NCI-H2029 (cell line): ENCODE measurements around the gene TPM4.
A peak's percentile ranks its signal among the peaks of the same experiment; 100 is the strongest.
"Not testable (repeated sequence)": the region's sequence is repeated elsewhere in the genome, so short reads cannot be mapped to it uniquely, and the experiment has no call there.

ENCODE experiments used
- DNase-seq: peaks from one replicate; lab custom pipeline; 2025; lab: John Stamatoyannopoulos, UW

Gene TPM4

DNA sequence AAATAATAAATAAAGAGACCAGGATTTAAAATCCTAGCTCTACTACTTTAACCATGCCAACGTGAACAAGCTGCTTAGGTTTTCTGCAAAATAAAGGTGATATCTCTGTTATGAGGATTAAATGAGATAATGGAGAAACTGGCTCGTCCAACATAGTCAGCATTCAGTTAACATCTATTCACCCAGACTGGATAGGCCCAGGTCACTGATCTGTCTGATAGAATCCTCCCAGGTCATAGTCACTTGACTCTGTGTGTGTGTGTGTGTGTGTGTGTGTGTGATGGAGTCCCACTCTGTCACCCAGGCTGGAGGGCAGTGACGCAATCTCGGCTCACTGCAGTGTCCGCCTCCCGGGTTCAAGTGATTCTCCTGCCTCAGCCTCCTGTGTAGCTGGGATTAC is 22.5 kb downstream of the TPM4 start:
- no peak for DNase-seq

DNA sequence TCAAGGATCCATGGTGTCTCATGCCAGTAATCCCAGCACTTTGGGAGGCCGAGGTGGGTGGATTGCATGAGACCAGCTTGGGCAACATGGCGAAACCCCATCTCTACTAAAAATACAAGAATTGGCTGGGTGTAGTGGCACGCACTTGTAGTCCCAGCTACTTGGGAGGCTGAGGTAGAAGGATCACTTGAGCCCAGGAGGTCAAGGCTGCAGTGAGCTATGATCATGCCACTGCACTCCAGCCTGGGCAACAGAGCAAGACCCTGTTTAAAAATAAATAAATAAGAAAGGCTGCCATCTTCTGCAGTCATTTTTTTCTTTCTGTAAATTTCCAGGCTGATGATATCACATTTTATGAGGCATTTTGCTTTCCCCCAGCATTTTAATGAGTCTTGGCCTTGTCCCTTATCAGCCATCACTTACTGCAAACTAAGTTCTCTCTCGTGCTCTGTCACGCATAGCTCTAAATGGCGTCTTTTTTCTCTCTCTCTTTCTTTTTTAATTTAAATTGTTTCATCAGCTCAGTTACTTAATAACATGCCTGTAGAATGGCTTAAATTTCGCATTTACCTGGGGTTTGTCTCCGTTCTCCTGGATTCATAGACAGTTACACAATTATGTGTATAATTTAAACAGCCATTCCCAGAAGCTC is 23.1 kb downstream of the TPM4 start:
- not testable (repeated sequence) for DNase-seq

DNA sequence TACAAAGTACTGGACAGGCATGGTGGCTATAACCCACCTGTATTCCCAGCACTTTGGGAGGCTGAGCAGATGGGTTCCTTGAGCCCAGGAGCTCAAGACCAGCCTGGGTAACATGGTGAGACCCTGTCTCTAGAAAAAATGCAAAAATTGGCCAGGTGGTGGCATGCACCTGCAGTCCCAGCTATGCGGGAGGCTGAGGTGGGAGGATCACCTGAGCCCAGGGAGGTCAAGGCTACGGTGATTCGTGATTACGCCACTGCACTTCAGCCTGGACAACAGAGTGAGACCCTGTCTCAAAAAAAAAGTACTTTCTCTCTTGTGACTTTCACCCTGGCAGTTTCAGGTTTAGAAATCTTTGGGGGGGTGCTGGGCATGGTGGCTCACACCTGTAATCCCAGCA is 24.2 kb downstream of the TPM4 start:
- DNase-seq, result no peak

DNA sequence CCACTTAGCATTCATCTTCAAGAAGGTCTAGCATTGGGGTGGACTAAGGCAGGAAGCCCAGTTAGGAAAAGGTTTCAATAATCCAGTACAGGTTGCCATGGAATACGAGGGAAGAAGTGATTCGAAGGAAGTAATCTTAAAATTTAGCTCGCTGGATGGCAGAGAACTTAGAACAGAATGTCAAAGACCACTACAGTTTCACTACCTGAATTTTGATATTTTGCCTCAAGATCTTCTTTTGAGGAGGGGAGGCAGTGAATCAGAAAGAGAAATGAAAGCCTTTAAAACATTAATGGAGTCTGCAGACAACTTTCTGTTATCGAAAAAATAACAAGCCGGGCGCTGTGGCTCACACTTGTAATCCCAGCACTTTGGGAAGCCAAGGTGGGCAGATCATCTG is 28.4 kb downstream of the TPM4 start:
- DNase-seq, result no peak

DNA sequence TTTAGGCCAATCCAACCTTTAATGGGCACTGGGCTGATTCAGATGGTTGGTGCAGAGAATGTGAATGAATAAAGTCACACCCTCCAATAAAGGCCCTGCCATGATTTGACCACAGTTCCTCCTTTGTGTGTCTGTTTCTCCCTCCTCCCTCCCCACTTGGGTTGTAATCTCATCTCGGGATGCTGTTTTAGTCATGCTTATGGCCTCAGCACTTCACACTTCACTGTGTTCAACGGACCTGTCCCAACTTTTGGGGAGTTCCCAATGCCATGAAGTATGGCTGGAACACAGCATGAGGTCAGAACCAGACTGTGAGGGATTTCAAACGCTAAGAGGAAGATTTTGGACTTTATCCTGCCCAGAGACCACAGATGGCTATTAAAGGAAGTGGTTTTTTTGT is 29.8 kb downstream of the TPM4 start:
- no peak for DNase-seq

DNA sequence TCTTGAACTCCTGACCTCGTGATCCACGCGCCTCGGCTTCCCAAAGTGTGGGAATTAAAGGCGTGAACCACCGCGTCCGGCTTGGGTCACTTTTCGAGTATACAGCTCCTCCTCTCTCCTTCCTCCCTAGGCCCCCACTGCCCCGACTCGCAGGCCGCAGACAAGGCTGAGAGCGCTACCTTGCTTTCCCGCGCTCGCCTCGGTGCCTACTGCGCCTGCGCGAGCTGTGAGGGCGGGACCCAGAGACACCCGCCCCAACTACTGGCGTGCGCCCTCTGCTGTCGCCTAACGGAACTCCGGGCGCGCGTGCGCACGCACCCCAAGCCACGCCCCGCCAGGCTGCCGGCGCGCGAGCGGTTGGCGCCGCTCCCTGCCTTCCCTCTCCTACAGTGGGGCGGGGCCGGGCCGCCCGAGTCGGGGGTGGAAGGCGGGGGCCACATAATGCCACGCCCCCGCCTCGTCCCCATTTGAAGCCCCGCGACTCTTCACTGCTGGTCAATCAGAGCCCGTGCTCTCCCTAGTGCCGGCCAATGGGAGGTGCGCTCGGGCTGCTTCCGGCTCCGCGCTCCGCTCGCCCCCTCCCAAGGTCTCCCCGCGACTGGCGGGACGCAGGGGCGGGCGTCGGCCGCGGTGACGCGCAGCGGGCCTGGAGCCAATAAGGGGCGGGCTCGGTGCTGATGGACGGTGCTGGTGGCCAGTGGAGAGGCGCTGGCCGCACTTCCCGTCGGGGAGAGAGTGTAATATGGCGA is 35.0 kb downstream of the TPM4 start, which contains the start of gene RAB8A:
Gene RAB8A, plus strand, starts transcription at position 730 of the 749 bp plus-strand sequence. Its CDS starts 13 bp downstream, at position 743.
- DNase-seq, result peak; percentile 99

DNA sequence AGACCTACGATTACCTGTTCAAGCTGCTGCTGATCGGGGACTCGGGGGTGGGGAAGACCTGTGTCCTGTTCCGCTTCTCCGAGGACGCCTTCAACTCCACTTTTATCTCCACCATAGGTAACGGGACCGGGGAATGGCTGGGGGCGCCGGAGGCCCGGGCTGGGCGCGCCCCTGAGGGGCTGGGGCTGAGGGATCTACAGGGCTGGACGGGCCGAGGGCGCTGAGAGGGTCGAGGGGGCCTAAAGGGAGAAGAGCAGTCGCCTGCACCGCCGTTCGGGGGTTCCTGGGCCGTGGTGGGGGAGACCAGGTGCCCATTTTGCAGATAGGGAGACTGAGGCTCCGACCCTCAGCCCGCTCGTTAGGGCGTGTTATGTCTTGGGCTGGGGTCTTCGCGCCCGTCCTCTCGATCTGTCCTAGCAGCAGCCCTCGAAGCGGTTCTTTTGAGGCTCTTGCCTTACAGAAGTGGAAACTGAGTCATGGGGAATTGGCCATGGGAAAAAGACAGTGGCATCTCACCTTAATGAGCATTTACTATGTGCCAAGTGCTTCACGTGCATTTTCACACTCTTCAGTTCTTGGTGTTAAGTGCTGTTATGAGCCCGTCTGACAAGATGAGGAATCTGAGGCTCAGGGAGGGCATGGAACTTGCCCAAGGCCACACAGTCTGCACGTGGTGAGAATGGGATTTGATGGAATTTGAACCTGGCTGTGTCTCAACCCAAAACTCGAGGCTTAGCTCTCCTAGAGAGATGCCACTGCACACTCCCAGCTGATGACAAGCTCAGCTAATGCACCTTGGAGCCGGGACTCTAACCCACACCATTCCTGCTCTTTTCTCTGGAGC is 35.8 kb downstream of the TPM4 start:
- no peak for DNase-seq

DNA sequence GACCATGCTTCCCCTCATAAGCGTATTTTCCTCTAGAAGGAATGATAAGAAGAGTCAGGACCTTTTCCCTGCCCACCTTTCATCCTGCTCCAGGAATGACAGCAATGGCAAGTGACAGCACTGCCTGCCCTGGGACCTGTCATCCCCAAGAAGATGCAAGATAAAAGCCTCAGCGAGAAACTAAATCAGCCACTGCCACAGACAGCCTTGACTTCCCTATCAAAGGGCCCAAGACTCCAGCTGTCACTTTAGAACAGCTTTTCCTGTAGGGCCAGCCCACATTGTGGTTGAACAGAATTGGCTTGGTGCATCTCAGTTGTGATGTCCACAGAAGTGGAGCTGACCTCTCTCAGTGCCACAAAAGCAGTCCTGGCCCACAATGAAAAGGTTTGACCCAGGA is 36.5 kb downstream of the TPM4 start:
- DNase-seq, result no peak

DNA sequence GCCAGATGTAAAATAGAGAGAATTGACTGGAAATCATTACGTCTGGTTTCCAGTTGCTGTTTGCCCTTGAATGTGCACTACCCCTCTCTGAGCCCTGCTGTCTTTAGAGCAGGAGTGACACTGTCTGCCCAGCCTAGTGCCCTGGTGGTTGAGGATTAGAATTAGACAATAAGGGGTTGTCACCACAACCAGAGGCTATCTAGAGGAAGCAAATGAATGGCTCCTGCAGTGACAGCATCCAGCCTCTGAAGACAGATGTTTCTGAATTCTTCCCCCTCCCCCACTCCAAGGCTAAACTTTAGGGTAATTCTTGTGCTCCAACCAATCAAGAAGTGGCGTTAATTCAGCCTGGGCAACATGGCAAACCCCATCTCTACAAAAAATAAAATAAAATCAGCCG is 37.4 kb downstream of the TPM4 start:
- no peak for DNase-seq

DNA sequence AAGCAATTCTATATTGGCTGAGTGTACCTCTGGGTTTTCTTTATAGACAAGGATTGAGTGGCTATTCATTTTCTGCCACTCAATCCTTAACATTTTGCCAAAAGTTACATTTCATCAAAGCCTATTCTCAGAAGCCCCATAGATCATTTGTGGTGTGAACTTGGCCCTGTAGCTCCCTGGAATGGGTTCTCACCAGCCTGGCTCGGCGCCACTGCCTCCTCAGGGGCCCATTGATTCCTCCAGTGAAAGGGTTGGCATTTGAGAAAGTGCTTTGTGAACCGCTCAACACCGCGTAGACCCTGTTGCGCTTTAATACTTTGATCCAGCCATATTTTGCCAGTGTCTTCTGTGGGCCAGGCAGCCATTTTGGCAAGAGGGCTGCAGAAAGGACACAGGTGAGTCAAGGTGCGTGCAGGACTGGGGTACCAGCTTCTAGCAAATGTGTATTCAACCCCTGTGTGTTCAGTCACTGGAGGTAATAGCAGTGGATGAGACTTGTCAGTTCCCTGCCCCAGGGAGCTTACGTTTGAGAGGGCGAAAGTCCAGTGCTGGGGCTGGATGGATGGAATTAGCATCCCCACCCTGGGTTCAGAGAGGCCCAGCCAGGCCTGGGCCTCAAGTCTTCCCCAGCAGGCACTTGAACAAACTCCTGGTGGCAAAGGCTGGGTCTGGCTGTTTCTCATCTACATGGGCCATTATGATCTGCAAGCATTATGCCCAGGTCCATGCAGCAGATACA is 39.2 kb downstream of the TPM4 start:
- DNase-seq, result no peak

DNA sequence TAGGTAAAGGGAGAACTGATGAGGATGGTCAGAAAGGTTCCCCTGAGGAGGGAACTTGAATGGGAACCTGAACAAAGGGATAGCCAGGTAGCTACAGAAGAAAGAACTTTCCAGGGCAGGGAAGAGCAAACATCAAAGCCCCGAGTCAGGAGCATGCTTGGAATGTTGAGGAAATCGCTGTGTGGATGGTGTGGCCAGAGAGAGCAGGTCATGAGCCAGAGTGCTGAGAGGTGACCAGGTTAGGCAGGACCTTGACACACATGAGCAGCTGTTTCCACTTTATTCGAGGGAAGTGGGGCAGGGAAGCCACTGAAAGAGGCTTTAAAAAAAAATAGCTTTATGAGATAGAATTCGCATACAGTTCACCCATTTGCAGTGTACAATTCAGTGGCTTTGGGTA is 39.8 kb downstream of the TPM4 start:
- DNase-seq, result no peak

DNA sequence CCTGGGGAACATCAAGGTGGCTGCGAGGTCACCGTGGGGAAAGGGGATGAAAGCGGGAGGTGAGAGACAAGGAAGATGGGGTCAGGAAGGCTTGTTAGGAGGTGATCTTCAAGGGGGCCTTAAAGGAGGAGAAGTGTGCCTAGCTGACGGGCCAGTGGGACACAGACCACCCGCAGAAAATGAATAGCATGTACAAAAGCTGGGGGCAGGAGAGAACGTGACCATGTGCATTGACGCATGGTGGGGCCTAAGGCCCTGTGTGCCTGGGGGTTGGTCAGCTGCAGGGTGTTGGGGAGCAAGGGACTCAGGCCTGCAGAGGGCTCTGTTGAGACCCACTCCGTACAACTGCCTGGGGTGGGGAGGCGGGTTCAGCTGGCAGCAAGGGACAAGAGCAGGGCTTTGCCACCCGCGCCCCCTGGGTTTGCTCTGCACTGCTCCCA is 41.3 kb downstream of the TPM4 start:
- DNase-seq, result no peak

DNA sequence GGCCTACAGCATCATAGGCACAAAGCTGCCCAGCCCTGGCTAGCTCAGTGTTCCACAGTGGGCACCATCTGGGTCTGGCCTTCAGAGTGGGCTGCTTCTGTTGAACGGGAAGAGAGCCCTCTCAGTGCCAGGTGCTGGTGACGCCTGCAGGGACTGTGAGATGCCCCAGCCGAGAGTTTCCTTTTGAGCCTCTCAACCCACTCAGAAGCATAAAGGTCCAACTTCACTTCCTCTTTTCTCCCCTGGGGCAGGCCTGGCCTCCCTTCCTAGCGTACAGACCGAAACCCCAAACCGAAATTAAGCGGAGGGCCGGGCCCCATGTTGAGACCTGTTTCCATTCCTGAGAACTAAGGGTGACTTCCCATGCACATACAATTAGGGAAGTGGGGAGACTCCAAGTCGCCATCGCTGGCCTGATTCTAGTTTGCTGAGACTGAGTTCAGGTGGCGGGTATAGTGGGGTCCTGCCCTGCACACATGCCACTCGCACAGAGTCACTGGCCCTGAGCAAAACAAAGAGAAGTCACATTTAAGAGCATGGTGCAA is 42.3 kb downstream of the TPM4 start:
- no peak for DNase-seq

DNA sequence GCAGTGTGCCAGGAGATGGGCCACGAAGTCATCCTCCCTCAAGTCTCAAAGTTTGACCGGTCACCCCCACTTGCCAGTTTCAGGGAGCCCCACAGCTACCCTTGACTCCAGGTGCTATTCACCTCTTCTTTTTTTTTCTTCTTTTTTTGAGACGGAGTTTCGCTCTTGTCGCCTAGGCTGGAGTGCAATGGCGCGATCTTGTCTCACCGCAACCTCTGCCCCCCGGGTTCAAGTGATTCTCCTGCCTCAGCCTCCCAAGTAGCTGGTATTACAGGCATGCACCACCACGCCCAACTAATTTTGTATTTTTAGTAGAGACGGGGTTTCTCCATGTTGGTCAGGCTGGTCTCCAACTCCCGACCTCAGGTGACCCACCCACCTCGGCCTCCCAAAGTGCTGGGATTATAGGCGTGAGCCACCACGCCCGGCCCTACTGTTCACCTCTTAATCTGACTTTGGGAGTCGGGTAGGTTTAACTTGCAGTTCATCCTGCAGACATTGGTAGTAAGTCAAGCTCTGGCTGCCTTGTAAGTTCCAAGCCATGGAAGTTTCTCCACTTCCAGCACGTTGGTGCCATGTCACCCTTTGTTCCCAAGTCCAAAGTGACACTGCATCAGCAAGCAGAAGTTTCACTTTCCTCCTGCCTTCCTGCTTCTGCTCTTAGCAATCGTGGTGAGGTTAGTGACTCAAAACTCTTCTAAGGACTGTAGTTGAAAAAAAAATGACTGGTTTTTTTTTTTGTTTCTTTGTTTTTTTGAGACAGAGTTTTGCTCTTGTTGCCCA is 43.0 kb downstream of the TPM4 start:
- not testable (repeated sequence) for DNase-seq

DNA sequence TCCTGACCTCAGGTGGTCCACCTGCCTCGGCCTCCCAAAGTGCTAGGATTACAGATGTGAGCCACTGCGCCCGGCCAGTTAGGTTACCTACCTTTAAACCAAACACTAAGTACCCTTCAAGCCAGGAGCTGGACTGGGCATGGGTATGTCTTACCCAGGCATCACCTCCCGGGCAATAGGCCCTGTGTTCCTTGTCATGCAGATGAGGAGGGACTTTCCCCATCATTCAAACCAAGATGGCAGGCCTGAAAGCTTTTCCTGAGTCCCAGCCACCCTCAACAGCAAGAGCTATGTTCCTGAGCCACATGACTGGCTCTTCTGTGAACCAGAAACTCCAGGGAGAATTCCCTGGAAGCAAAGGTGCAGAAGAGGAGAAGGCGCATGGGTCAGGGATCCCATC is 44.8 kb downstream of the TPM4 start:
- DNase-seq, result no peak

DNA sequence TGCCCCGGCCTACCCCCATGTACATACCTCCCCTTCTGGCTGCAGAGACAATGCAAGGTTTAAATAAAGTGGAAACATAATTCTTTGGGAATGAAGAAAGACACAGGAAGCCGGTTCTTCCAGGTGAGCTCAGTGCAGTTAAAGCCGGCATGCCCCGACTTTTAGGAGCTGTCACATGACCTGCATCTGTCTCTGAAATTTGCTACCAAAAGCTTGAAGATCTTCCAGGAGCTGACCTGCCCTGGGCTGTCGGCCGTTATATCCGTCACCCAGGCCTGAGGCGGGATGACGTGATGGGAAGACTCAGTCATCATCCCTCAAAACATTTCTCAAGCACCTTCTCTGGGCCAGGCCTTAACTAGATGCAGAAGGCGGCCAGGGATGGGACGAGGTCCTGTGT is 45.7 kb downstream of the TPM4 start:
- no peak for DNase-seq

DNA sequence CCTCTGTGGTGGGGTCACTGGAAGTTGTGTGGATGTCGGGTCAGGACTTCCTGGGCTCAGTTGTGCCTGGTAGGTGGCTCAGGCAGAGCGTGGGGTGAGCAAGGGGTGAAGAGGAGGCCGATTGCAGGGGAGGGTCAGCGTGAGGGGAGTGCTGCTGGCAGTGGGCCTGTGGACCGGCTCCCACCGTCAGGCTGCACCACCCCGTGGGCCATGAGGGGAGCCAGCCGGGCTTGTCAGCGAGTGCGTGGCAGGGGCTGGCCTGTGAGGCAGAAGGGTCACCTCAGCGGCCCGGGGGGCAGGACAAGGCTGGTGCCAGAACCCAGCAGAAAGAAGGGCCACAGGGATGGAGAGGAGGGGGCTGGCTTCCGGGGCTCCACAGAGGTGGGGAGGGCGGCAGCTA is 48.7 kb downstream of the TPM4 start:
- DNase-seq, result no peak

DNA sequence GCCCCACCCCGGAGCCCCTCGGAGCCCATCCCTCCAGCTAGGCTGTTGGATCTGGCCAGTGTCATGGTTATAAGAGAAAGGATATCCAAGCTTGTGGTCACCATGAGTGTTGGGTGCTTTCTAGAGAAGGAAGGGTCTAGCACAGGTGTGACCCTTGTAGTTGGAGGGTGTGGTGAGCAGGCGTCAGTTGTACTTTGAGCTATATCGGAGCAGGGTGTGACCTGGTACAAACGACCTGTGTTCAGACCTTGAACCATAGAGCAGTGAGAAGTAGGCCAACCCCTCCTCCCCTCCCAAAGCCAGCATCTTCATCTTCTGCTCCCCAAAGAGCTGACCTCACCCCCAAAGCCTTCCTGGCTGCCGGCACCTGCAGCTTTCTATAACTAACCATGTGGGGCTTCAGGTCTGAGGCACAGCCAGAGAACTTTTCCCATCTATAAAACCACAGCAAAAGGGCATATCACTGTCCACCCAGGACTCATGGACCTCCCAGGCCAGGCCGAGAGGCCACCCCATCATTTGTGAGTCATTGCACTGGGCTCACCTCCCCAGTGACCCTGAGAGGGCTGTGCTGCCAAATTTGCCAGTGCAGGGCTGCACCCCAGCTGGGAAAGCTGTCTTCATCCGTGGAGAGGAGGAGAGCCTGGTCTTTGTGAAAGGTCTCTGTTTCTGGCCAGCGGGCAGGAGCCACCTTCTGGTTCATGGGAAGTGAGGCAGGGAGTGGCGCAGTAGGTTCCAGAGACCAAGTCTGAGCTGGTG is 49.6 kb downstream of the TPM4 start:
- DNase-seq, result no peak

DNA sequence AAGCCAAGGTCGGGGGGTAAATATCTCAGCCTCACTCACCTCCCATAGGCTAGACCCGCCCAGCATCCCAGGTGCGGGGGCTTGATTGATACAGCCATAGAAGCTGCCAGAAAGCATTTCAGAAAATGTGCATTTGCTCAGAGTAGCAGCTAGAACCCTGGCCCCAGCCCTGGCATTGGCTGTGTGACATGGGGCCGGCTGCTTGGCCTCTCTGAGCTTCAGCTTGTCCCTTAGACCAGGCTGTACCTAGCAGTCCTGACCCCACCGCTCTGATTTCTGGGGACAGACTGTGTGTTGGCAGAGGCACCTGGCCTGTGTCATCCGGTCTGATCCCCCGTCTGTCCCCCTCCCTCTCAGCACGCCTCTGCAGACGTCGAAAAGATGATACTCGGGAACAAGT is 50.8 kb downstream of the TPM4 start:
- DNase-seq, result no peak

DNA sequence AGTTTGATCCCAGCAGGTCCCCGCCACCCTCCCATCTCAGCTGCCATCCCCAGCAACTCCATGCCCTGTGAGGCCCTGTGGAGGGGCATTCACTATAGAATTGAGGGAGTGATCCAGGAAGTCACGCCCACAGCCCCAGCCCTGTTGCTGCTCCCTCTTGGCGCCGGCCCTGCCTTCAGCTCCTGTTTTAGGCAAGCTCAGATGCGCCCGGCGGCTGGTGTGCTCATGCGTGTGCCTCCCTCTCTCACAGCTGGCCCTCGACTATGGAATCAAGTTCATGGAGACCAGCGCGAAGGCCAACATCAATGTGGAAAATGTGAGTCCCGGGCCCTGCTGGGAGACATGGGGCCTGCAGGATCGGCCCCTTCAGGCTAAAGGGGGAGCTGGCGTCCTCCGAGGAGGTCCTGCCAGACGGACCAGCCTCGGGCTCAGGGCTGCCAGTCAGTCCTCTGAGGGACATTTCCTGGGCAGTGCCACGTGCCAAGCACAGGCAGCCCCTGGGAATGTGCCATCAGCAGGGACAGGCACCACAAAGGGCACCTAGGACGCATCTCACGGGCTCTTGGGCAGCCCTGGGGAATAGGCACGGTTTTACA is 51.6 kb downstream of the TPM4 start:
- DNase-seq, result no peak
